Articular chondrocyte of knee joint (primary cell): ENCODE measurements around the gene SYNPO. TPM values are rescaled to one million over a fixed set of nuclear protein-coding genes. Genes with fewer than 3 reads are reported as not detected.

Source experiments
- total RNA-seq: library from RNA; depleted of rRNA; stranded (reverse); fragments of >200 nt; gene quantifications from 2 replicates; pipeline ENCODE4 v1.2.3, GENCODE V29; 2012

SYNPO gene, protein sequence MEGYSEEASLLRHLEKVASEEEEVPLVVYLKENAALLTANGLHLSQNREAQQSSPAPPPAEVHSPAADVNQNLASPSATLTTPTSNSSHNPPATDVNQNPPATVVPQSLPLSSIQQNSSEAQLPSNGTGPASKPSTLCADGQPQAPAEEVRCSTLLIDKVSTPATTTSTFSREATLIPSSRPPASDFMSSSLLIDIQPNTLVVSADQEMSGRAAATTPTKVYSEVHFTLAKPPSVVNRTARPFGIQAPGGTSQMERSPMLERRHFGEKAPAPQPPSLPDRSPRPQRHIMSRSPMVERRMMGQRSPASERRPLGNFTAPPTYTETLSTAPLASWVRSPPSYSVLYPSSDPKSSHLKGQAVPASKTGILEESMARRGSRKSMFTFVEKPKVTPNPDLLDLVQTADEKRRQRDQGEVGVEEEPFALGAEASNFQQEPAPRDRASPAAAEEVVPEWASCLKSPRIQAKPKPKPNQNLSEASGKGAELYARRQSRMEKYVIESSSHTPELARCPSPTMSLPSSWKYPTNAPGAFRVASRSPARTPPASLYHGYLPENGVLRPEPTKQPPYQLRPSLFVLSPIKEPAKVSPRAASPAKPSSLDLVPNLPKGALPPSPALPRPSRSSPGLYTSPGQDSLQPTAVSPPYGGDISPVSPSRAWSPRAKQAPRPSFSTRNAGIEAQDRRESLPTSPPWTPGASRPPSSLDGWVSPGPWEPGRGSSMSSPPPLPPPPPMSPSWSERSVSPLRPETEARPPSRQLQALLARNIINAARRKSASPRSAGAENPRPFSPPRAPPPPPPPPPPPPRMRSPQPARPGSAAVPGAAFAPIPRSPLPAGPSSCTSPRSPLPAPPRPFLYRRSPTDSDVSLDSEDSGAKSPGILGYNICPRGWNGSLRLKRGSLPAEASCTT
- total RNA-seq, result 9.7 and 12.5 TPM in 2 replicates

DNA sequence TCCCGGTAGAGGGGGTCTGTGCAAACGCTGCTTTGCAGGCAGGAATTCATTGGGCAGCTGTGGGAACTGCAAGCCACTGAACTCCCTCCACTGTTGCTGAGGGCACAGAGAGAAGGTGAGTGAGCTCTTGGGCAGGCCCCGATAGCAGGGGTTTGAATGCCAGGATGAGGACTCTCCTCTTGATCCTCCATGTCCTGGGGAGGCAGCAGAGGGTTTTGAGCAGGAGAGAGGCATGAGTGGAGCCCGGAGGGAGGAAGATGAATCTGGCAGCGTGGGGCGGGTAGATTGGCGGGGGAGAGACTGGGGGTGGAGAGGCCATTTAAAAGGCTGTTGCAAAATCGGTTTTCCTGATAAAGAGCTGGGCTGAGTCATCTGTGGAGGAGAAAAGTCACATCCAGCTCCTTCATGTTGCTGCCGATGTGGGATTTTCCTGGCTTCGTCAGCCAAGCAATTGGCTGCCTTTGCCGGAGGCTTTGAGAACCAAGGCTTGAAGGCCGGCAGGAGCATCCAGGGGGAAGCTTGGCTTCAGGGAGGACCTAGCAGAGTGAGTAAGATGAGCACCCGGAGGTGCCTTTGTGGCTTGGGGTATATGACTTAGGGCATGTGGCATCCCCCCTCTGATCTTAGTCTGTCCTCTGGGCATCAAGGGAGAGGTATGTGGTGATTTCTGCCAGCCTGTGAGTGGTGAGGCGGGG lies at the start of gene SYNPO:
Gene SYNPO (plus strand): TSS at position 350 of the 695 bp plus-strand sequence. CDS start 7,616 bp downstream, outside the sequence.

DNA sequence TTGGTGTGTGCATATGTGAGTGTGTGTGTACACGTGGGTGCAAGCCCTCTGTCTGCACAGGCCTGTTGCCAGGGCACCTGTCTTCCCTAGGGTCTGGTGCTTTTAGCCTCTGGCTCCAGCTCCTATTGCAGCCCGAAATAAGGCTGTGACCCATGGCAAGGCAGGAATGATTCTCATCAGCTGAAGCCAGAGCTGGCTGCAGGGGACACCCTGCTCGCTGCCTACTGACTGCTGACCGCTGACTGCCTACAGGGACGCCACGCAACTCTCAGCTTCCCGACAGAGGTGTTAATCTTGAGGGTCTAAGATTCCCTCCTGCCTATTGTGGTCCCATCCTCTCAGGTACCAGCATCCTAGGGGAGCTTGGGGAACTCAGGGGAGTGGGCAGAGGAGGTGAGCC lies 20.6 kb downstream of the SYNPO start, which contains the start of gene MYOZ3:
Gene MYOZ3 (plus strand): TSS at position 166 of the 400 bp plus-strand sequence. CDS start 1,691 bp downstream, outside the sequence.

DNA sequence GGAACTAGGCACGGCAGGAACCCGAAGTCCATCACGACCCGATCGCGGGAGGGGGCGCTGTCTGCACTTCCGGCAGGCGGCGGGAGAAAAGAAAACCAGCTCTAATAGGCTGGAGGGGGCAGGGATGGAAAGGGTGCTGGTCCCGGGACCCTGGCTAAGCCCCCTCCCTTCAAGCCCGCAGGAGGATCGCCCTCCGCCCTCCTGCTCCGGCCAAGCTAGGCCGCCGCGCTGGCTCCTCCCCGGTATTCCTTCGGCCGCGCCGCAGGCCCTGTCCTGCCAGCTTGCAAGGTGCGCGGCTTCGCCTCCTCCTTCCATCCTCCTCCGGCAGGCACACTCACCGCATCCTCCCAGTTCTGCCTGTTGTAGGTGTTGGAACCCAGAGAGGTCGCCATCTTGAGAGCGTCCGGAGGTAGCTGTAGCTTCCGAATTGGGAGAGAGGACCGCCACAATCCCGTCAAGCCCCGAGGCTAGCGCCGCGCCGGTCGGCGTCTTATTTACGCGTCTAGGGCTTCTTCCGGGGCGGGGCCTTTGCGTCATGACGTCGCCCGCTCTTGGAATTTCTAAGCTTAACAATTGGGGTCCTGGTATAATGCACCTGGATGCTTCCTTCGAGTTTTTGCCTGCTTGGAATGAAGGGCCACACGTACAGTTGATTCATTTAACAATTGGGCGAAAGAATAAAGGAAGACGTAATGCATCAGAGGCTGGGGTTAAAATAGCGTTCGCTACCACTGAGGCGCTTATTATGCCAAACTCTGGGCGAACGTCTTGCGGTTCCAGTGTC lies 60.3 kb downstream of the SYNPO start, which contains the start of gene RBM22:
Gene RBM22 (minus strand): TSS at position 469 of the 784 bp plus-strand sequence. CDS start 77 bp downstream, at position 392.

Other genes with a start within 250 kb of the SYNPO start
- gene CD74, start 227.8 kb upstream of the SYNPO start, total RNA-seq, result 2.0 and 5.9 TPM in 2 replicates
- 2,779 and 2,846 TPM in 2 replicates for gene RPS14, start 190.9 kb upstream of the SYNPO start, total RNA-seq
- gene NDST1, start 132.5 kb upstream of the SYNPO start, total RNA-seq, result 45.8 and 60.5 TPM in 2 replicates
- under 0.01 and 0.54 TPM in 2 replicates for gene MYOZ3, start 20.6 kb downstream of the SYNPO start, total RNA-seq
- gene RBM22, start 60.4 kb downstream of the SYNPO start, total RNA-seq, result 36.6 and 42.4 TPM in 2 replicates
- gene DCTN4, start 118.4 kb downstream of the SYNPO start, total RNA-seq, result 78.7 and 81.8 TPM in 2 replicates
- 37.1 and 50.4 TPM in 2 replicates for gene SMIM3, start 138.1 kb downstream of the SYNPO start, total RNA-seq
- 0.13 TPM in 1 of 2 replicates, not detected in the other for gene IRGM, start 205.9 kb downstream of the SYNPO start, total RNA-seq